ENCODE measurements around the gene FGF1. TPM values are rescaled to one million over a fixed set of nuclear protein-coding genes. Genes with fewer than 3 reads are reported as not detected.

The FGF1 gene
- total RNA-seq, 2 donors from 2014 or later: 0.77 TPM; not detected in 1

DNA sequence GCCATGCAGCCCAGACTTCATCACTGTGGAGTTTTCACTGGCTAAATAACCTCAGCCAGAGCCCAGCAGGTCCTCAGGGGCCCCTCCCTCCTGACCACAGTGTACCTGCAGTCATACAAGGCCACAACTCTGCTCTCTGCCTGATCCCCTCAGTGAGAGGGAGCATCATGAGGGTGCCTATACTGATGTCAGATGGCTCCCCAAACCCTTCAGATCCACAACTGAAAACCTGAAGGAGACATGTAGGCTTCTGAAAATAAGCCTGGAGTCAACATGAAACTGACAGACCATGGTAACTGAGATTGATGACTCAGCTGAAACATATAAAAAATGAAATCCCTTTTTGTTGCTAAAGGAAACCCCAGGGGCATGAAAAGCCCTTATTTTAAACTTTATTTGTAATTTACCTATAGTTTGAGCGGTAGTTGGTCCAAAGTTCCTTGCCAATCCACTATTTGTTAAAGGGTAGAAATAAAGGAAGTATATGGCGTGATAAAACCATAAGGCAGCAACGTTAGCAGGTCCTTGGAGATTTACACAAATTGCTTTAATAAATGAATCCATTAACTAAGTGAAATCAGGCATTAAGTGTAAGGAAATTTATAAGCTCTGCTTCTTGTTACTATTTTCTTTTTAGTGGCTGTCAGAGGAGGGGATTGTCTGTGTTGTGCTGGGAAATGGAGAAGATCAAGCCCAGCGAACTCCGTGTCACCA lies 68.3 kb downstream of the FGF1 start:
- Histone ChIP-seq H3K9ac (ENCODE audit: extremely low read depth, low read length, poor library complexity, severe bottlenecking) (no peak overlapping the region), H3K4me3 (ENCODE audit: low read length) (no peak overlapping the region), H3K27me3 (ENCODE audit: control insufficient read depth, insufficient read depth, low read length, poor library complexity, severe bottlenecking) (no peaks in the 10 kb centered on the region), H3K27ac (ENCODE audit: low read depth, low read length) (no peak overlapping the region), H3K36me3 (ENCODE audit: control insufficient read depth, insufficient read depth, low read length) (no peaks in the 10 kb centered on the region), H3K9me3 (ENCODE audit: control insufficient read depth, low read length) (peaks cover 14% of the 10 kb centered on the region), H3K4me1 (ENCODE audit: control insufficient read depth, insufficient read depth, low read length) (peaks cover 8% of the 10 kb centered on the region)
- Mint-ChIP-seq H3K27me3 (ENCODE audit: insufficient read depth) (no peaks in the 10 kb centered on the region), H3K27ac (no peak overlapping the region), H3K36me3 (ENCODE audit: low read depth) (peaks cover 2% of the 10 kb centered on the region), H3K4me1 (peaks cover 17% of the 10 kb centered on the region), H3K9me3 (peaks cover 12% of the 10 kb centered on the region), H3K4me3 (no peak overlapping the region)
- TF ChIP-seq, protein P1, sequence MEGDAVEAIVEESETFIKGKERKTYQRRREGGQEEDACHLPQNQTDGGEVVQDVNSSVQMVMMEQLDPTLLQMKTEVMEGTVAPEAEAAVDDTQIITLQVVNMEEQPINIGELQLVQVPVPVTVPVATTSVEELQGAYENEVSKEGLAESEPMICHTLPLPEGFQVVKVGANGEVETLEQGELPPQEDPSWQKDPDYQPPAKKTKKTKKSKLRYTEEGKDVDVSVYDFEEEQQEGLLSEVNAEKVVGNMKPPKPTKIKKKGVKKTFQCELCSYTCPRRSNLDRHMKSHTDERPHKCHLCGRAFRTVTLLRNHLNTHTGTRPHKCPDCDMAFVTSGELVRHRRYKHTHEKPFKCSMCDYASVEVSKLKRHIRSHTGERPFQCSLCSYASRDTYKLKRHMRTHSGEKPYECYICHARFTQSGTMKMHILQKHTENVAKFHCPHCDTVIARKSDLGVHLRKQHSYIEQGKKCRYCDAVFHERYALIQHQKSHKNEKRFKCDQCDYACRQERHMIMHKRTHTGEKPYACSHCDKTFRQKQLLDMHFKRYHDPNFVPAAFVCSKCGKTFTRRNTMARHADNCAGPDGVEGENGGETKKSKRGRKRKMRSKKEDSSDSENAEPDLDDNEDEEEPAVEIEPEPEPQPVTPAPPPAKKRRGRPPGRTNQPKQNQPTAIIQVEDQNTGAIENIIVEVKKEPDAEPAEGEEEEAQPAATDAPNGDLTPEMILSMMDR (conservative IDR thresholded peaks at IDR 0.05): no peak
- DNase-seq: no peak
- WGBS, 2 experiments (ENCODE audit: insufficient coverage in 1 of 2, insufficient read length in 1 of 2): 92 to 98% methylated on average over 2 to 5 of the region's 5 CpGs

DNA sequence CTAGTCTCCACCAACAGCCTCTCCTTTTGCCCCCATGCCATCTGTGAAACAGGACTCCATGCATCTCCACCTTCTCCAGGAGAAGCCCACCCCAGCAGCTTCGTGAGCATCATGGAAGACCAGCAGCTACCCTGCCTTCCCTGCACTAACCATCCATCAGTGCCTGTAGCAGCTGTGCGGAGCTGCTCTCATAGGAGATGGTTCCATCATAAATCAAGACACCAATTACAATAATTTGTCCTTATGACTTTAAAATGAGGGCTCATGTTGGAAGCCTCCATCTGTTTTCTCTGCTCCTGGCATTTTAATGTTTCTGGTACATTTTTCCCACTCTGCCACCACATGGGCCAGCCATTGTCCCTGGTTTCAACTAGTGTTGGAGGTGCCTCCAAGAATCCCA lies 69.9 kb downstream of the FGF1 start:
- TF ChIP-seq, protein P1 (conservative IDR thresholded peaks at IDR 0.05): no peak
- Histone ChIP-seq H3K9me3 (ENCODE audit: control insufficient read depth, low read length) (peaks cover 14% of the 10 kb centered on the region), H3K27ac (ENCODE audit: low read depth, low read length) (no peak overlapping the region), H3K27me3 (ENCODE audit: control insufficient read depth, insufficient read depth, low read length, poor library complexity, severe bottlenecking) (no peaks in the 10 kb centered on the region), H3K4me1 (ENCODE audit: control insufficient read depth, insufficient read depth, low read length) (no peaks in the 10 kb centered on the region), H3K36me3 (ENCODE audit: control insufficient read depth, insufficient read depth, low read length) (no peaks in the 10 kb centered on the region), H3K4me3 (ENCODE audit: low read length) (no peak overlapping the region), H3K9ac (ENCODE audit: extremely low read depth, low read length, poor library complexity, severe bottlenecking) (no peak overlapping the region)
- H3K4me1 Mint-ChIP-seq: peaks cover 2% of the 10 kb centered on the region
- no peak overlapping the region for H3K4me3 Mint-ChIP-seq
- WGBS, 2 experiments (ENCODE audit: insufficient coverage in 1 of 2, insufficient read length in 1 of 2): 92 to 100% methylated on average over 2 of the region's 2 CpGs
- peaks cover 11% of the 10 kb centered on the region for H3K9me3 Mint-ChIP-seq
- peaks cover 2% of the 10 kb centered on the region for H3K36me3 Mint-ChIP-seq (ENCODE audit: low read depth)
- DNase-seq: no peak
- no peak overlapping the region for H3K27ac Mint-ChIP-seq
- H3K27me3 Mint-ChIP-seq (ENCODE audit: insufficient read depth): no peaks in the 10 kb centered on the region

- no peak for DNase-seq
- Mint-ChIP-seq H3K4me3 (no peak overlapping the region), H3K27ac (no peak overlapping the region), H3K27me3 (ENCODE audit: insufficient read depth) (no peaks in the 10 kb centered on the region), H3K9me3 (no peaks in the 10 kb centered on the region), H3K4me1 (peaks cover 1% of the 10 kb centered on the region), H3K36me3 (ENCODE audit: low read depth) (no peaks in the 10 kb centered on the region)
- no peaks in the 10 kb centered on the region for H3K27me3 ChIP-seq (ENCODE audit: control insufficient read depth, insufficient read depth, low read length, poor library complexity, severe bottlenecking)
- no peak overlapping the region for H3K9ac ChIP-seq (ENCODE audit: extremely low read depth, low read length, poor library complexity, severe bottlenecking)
- H3K9me3 ChIP-seq (ENCODE audit: control insufficient read depth, low read length): peaks cover under 1% of the 10 kb centered on the region
- TF ChIP-seq, protein P1 (conservative IDR thresholded peaks at IDR 0.05): no peak
- H3K27ac ChIP-seq (ENCODE audit: low read depth, low read length): no peak overlapping the region
- no peak overlapping the region for H3K4me3 ChIP-seq (ENCODE audit: low read length)
- 93 to 97% methylated on average over 4 to 7 of the region's 7 CpGs for WGBS, 2 experiments (ENCODE audit: insufficient coverage in 1 of 2, insufficient read length in 1 of 2)
- H3K4me1 ChIP-seq (ENCODE audit: control insufficient read depth, insufficient read depth, low read length): no peaks in the 10 kb centered on the region
- H3K36me3 ChIP-seq (ENCODE audit: control insufficient read depth, insufficient read depth, low read length): no peaks in the 10 kb centered on the region
Observed at GRCh38 chr5:142614054-142614453, 71.8 kb downstream of the FGF1 start.
